NT2/D1 (cell line): ENCODE results near the gene C10orf71.

Source experiments
- SUZ12 ChIP-seq: IDR thresholded peaks from 2 replicates; pipeline ENCODE4 v1.6.1; 2011; ENCODE audit not compliant: insufficient read length, insufficient read depth; ENCODE audit errors: extremely low read depth
- YY1 ChIP-seq: IDR thresholded peaks from 2 replicates; pipeline ENCODE4 v1.6.1; 2011; ENCODE audit not compliant: insufficient read length, insufficient read depth
- ZNF274 ChIP-seq: IDR thresholded peaks from 2 replicates; pipeline ENCODE4 v1.6.1; 2011; ENCODE audit warnings: mild to moderate bottlenecking, low read depth, low read length

DNA sequence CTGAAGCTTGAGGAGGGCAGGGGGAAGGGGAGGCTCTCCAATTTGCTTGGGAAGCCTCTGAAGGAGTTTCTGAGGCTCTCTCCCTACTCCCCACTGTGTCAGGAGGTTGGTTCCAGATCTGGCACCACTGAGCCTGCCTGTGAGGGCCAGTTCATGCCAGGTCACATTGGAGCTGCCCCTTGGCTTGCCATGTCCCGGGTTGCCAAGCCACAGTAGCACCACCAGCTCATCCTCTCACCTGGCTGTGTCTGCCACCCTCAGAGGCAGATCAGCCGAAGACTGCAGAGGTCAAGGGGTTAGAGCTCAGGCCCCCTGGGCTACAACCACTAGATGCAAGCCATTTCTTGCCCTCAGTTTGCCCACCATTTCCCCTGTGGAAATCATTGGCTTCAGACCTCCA lies 3.1 kb downstream of the C10orf71 start:
- TF ChIP-seq YY1, result no peak
- no peak for TF ChIP-seq ZNF274
- TF ChIP-seq SUZ12, result no peak
